Astrocyte (in vitro differentiated cells and primary cell): ENCODE data around the gene ANO6.

Source experiments
- CTCF ChIP-seq: IDR thresholded peaks from 2 replicates; pipeline ENCODE4 v1.5.1; 2011; ENCODE audit warnings: low read depth, mild to moderate bottlenecking, inconsistent platforms, low read length, moderate library complexity; ENCODE audit not compliant: insufficient read depth
- EZH2 ChIP-seq: IDR thresholded peaks from 2 replicates; pipeline ENCODE4 v1.6.1; 2012; ENCODE audit warnings: mild to moderate bottlenecking, low read length, inconsistent platforms; ENCODE audit not compliant: insufficient read depth

- no peak for TF ChIP-seq CTCF
- no peak for TF ChIP-seq EZH2
These were observed 133.1 kb downstream of the ANO6 start for GRCh38 chr12:45348986-45349385.
